Trophoblast cell (in vitro differentiated cells and primary cell): ENCODE results near the gene DLX6.

Experiments
- DNase-seq, 2 donors: peaks; one replicate each; pipeline ENCODE4 v3.0.0-alpha.2; 2016
- H2AFZ ChIP-seq: 2 replicates; pipeline ENCODE4 v1.6.1; 2013; ENCODE audit warnings: low read length, moderate library complexity, mild to moderate bottlenecking; ENCODE audit not compliant: insufficient read depth, poor library complexity
- H2AK5ac ChIP-seq: 2 replicates; pipeline ENCODE4 v1.6.1; 2013; ENCODE audit warnings: mild to moderate bottlenecking, low read length
- H2BK120ac ChIP-seq: 2 replicates; pipeline ENCODE4 v1.6.1; 2013; ENCODE audit warnings: low read length, mild to moderate bottlenecking, moderate library complexity; ENCODE audit not compliant: insufficient read depth, poor library complexity
- H2BK12ac ChIP-seq: 2 replicates; pipeline ENCODE4 v1.6.1; 2013; ENCODE audit warnings: mild to moderate bottlenecking, low read length, moderate library complexity
- H2BK5ac ChIP-seq: 2 replicates; pipeline ENCODE4 v1.6.1; 2013; ENCODE audit warnings: low read length, low read depth, moderate library complexity, mild to moderate bottlenecking; ENCODE audit not compliant: poor library complexity
- H3K14ac ChIP-seq: 2 replicates; pipeline ENCODE4 v1.6.1; 2013; ENCODE audit warnings: mild to moderate bottlenecking, low read length
- H3K18ac ChIP-seq: 2 replicates; pipeline ENCODE4 v1.6.1; 2013; ENCODE audit warnings: mild to moderate bottlenecking, low read length
- H3K23ac ChIP-seq: 2 replicates; pipeline ENCODE4 v1.6.1; 2013; ENCODE audit warnings: low read length
- H3K27ac ChIP-seq: 2 replicates; pipeline ENCODE4 v1.5.1; 2013; ENCODE audit warnings: low read depth, mild to moderate bottlenecking, inconsistent platforms, low read length, moderate library complexity
- H3K27me3 ChIP-seq: 2 replicates; pipeline ENCODE4 v1.6.1; 2013; ENCODE audit warnings: inconsistent platforms, mild to moderate bottlenecking, low read length, moderate library complexity; ENCODE audit not compliant: insufficient read depth
- H3K36me3 ChIP-seq, 2 experiments: 1 replicate in 1 of 2; 2 replicates in 1 of 2; pipeline ENCODE4 v1.6.1; 2013; ENCODE audit warnings: low read length in 2 of 2, mild to moderate bottlenecking in 2 of 2, moderate library complexity in 1 of 2; ENCODE audit not compliant: insufficient read depth in 2 of 2, control insufficient read depth in 1 of 2
- H3K4ac ChIP-seq: 2 replicates; pipeline ENCODE4 v1.6.1; 2013; ENCODE audit warnings: low read depth, mild to moderate bottlenecking, low read length, moderate library complexity
- H3K4me1 ChIP-seq, 2 experiments: 1 replicate in 1 of 2; 2 replicates in 1 of 2; pipeline ENCODE4 v1.6.1; 2013; ENCODE audit warnings: low read length in 2 of 2, mild to moderate bottlenecking in 2 of 2, moderate library complexity in 1 of 2; ENCODE audit not compliant: insufficient read depth in 2 of 2, control insufficient read depth in 1 of 2
- H3K4me2 ChIP-seq: 2 replicates; pipeline ENCODE4 v1.6.1; 2013; ENCODE audit warnings: inconsistent platforms, mild to moderate bottlenecking, low read length, moderate library complexity
- H3K4me3 ChIP-seq: 2 replicates; pipeline ENCODE4 v1.5.1; 2013; ENCODE audit warnings: mild to moderate bottlenecking, low read depth, low read length, inconsistent platforms
- H3K79me1 ChIP-seq: one replicate; pipeline ENCODE4 v1.6.1; 2013; ENCODE audit warnings: low read length
- H3K79me2 ChIP-seq: 2 replicates; pipeline ENCODE4 v1.6.1; 2013; ENCODE audit warnings: low read length, mild to moderate bottlenecking; ENCODE audit not compliant: control insufficient read depth, insufficient read depth, poor library complexity
- H3K9ac ChIP-seq: 2 replicates; pipeline ENCODE4 v1.6.1; 2013; ENCODE audit warnings: mild to moderate bottlenecking, low read length
- H3K9me3 ChIP-seq: 2 replicates; pipeline ENCODE4 v1.6.1; 2013; ENCODE audit warnings: low read depth, mild to moderate bottlenecking, control low read depth, inconsistent platforms, low read length; ENCODE audit not compliant: insufficient read depth
- H4K12ac ChIP-seq: 2 replicates; pipeline ENCODE4 v1.6.1; 2013; ENCODE audit warnings: low read depth, mild to moderate bottlenecking, low read length, moderate library complexity
- H4K8ac ChIP-seq: 2 replicates; pipeline ENCODE4 v1.6.1; 2013; ENCODE audit warnings: low read depth, mild to moderate bottlenecking, low read length, moderate library complexity
- H4K91ac ChIP-seq: one replicate; pipeline ENCODE4 v1.6.1; 2013; ENCODE audit warnings: low read depth, mild to moderate bottlenecking, low read length, moderate library complexity
- WGBS: extraction: QIAGEN DNeasy Blood & Tissue Kit; methylation state at CpG from one replicate; pipeline ENCODE4 v1.1.7; 2013; ENCODE audit warnings: missing lambda C conversion rate; ENCODE audit not compliant: insufficient read length, insufficient coverage; ENCODE audit errors: extremely low coverage; 5-methylcytosine and 5-hydroxymethylcytosine counted together

DLX6 gene

GRCh38 chr7:97003262-97004246 lies 1.8 kb upstream of the DLX6 start:
- H3K18ac ChIP-seq: peak overlapping the region; percentile 65
- no peak overlapping the region for H2AFZ ChIP-seq
- H2BK12ac ChIP-seq: peak overlapping the region; percentile 24
- no CpG with 5 or more reads among the region's 49 CpGs for WGBS
- H4K91ac ChIP-seq: peak overlapping the region; percentile 39
- H2BK5ac ChIP-seq: no peak overlapping the region
- H3K36me3 ChIP-seq: no peaks in the 10 kb centered on the region
- peaks cover 4% of the 10 kb centered on the region for H3K27me3 ChIP-seq
- peak overlapping the region; percentile 61 for H3K4me2 ChIP-seq
- peaks cover 22 to 32% of the 10 kb centered on the region in 2 experiments for H3K4me1 ChIP-seq
- H3K27ac ChIP-seq: no peak overlapping the region
- peaks cover 8% of the 10 kb centered on the region for H3K79me2 ChIP-seq
- peak in 1 of 2 donors; percentile 59 for DNase-seq
- peak overlapping the region; percentile 29 for H4K8ac ChIP-seq
- H2BK120ac ChIP-seq: peak overlapping the region; percentile 74
- peak overlapping the region; percentile 42 for H3K14ac ChIP-seq
- no peaks in the 10 kb centered on the region for H3K9me3 ChIP-seq
- H3K4me3 ChIP-seq: no peak overlapping the region
- peak overlapping the region; percentile 72 for H4K12ac ChIP-seq
- no peak overlapping the region for H2AK5ac ChIP-seq
- H3K9ac ChIP-seq: no peak overlapping the region
- peaks cover 23% of the 10 kb centered on the region for H3K79me1 ChIP-seq
- no peak overlapping the region for H3K4ac ChIP-seq
- H3K23ac ChIP-seq: no peak overlapping the region

GRCh38 chr7:97004247-97005182 lies 838 bp upstream of the DLX6 start:
- Histone ChIP-seq H2BK120ac (peak overlapping the region; percentile 74), H3K23ac (no peak overlapping the region), H4K8ac (peak overlapping the region; percentile 29), H3K4me2 (peak overlapping the region; percentile 81), H3K4me3 (no peak overlapping the region), H3K4me1 (peaks cover 22 to 29% of the 10 kb centered on the region in 2 experiments), H2AFZ (peak overlapping the region; percentile 56), H2BK12ac (no peak overlapping the region), H3K9ac (no peak overlapping the region), H4K12ac (no peak overlapping the region), H3K36me3 (no peaks in the 10 kb centered on the region), H3K79me1 (peaks cover 23% of the 10 kb centered on the region), H3K4ac (no peak overlapping the region), H3K27ac (peak overlapping the region; percentile 53), H3K18ac (peak overlapping the region; percentile 2), H3K14ac (peak overlapping the region; percentile 42), H3K9me3 (no peaks in the 10 kb centered on the region), H3K27me3 (no peaks in the 10 kb centered on the region), H2BK5ac (peak overlapping the region; percentile 3), H2AK5ac (no peak overlapping the region), H3K79me2 (peaks cover 8% of the 10 kb centered on the region), H4K91ac (peak overlapping the region; percentile 39)
- no CpG with 5 or more reads among the region's 20 CpGs for WGBS
- peak in 1 of 2 donors; percentile 26 for DNase-seq

- Histone ChIP-seq H2BK5ac (peak overlapping the region; percentile 83), H3K4ac (peak overlapping the region; percentile 88), H3K4me1 (peaks cover 22 to 27% of the 10 kb centered on the region in 2 experiments), H3K23ac (no peak overlapping the region), H4K91ac (peak overlapping the region; percentile 94), H3K9me3 (no peaks in the 10 kb centered on the region), H4K8ac (peak overlapping the region; percentile 92), H3K79me2 (peaks cover 8% of the 10 kb centered on the region), H2AFZ (peak overlapping the region; percentile 94), H3K18ac (peak overlapping the region; percentile 92), H2AK5ac (peak overlapping the region; percentile 69), H2BK12ac (peak overlapping the region; percentile 88), H3K9ac (peak overlapping the region; percentile 24), H3K27me3 (no peaks in the 10 kb centered on the region), H3K79me1 (peaks cover 23% of the 10 kb centered on the region), H2BK120ac (peak overlapping the region; percentile 96), H3K27ac (peak overlapping the region; percentile 83), H4K12ac (peak overlapping the region; percentile 83), H3K36me3 (no peaks in the 10 kb centered on the region), H3K4me3 (peak overlapping the region; percentile 75), H3K4me2 (peak overlapping the region; percentile 81), H3K14ac (peak overlapping the region; percentile 98)
- DNase-seq: peak; percentile 91 to 92
- WGBS: no CpG with 5 or more reads among the region's 83 CpGs
Measured at GRCh38 chr7:97006055-97006815, 882 bp downstream of the DLX6 start.
